Activated T-helper 1 cell treated with anti-CD3 and anti-CD28 coated beads, Interleukin-12 subunit alpha, Interleukin-12 subunit beta, Interleukin-2, Interleukin-4 antibody, amounts not matched to agents 30 ng/mL and 10 ng/mL and 1 ng/mL, durations not matched to agents 14 hours and 24 hours and 36 hours (primary cell): ENCODE measurements around the gene C10orf105. TPM values are rescaled to one million over a fixed set of nuclear protein-coding genes. Genes with fewer than 3 reads are reported as not detected.
A peak's percentile ranks its signal among the peaks of the same experiment; 100 is the strongest.

ENCODE experiments used
- DNase-seq: peaks from one replicate; pipeline ENCODE4 v3.0.0; 2021; ENCODE audit warnings: low spot score
- H3K27ac Mint-ChIP-seq: one replicate; pipeline ENCODE4 v1.8.0; 2021; ENCODE audit warnings: mild to moderate bottlenecking, mixed read lengths
- H3K27me3 Mint-ChIP-seq: one replicate; pipeline ENCODE4 v1.8.0; 2022; ENCODE audit warnings: mild to moderate bottlenecking, moderate library complexity, mixed read lengths; ENCODE audit not compliant: insufficient read depth
- H3K36me3 Mint-ChIP-seq: one replicate; pipeline ENCODE4 v1.8.0; 2021; ENCODE audit warnings: low read depth, mixed read lengths
- H3K4me1 Mint-ChIP-seq: one replicate; pipeline ENCODE4 v1.8.0; 2021; ENCODE audit warnings: low read depth, mixed read lengths
- H3K4me3 Mint-ChIP-seq: one replicate; pipeline ENCODE4 v1.8.0; 2021; ENCODE audit warnings: mild to moderate bottlenecking, moderate library complexity, mixed read lengths
- H3K9me3 Mint-ChIP-seq: one replicate; pipeline ENCODE4 v1.8.0; 2021; ENCODE audit warnings: mixed read lengths
- intact Hi-C: fragments of 100-400 bp; cut with micrococcal nuclease; formaldehyde crosslinking; loops from one replicate; pipeline ENCODE4 v1.15.1; 2024
- total RNA-seq: library from RNA; stranded (reverse); gene quantifications from 2 replicates; pipeline ENCODE4 v1.2.3, GENCODE V29; 2022

Gene C10orf105
- total RNA-seq, 1 donor from 2014 or later = 0.18 TPM

GRCh38 chr10:71756311-71757191 is 37.0 kb upstream of the C10orf105 start:
- Mint-ChIP-seq H3K27ac (peak overlapping the region; percentile 94), H3K4me3 (peak overlapping the region; percentile 70), H3K36me3 (peaks cover 67% of the 10 kb centered on the region), H3K27me3 (no peaks in the 10 kb centered on the region), H3K9me3 (no peaks in the 10 kb centered on the region), H3K4me1 (peaks cover 82% of the 10 kb centered on the region)
- intact Hi-C loops = loop anchor here (1.0 to 2.0 kb wide), 4 partner anchors 8 to 30 kb away; partner anchors contain the start of gene VSIR
- DNase-seq = no peak

GRCh38 chr10:71755179-71755879 is 35.8 kb upstream of the C10orf105 start:
- Mint-ChIP-seq H3K36me3 (peaks cover 65% of the 10 kb centered on the region), H3K9me3 (no peaks in the 10 kb centered on the region), H3K27me3 (no peaks in the 10 kb centered on the region), H3K4me1 (peaks cover 77% of the 10 kb centered on the region), H3K27ac (peak overlapping the region; percentile 40), H3K4me3 (no peak overlapping the region)
- intact Hi-C loops = no loop called here
- no peak for DNase-seq

- H3K9me3 Mint-ChIP-seq = no peaks in the 10 kb centered on the region
- peaks cover 83% of the 10 kb centered on the region for H3K4me1 Mint-ChIP-seq
- intact Hi-C loops = no loop called here
- peaks cover 69% of the 10 kb centered on the region for H3K36me3 Mint-ChIP-seq
- H3K27ac Mint-ChIP-seq = peak overlapping the region; percentile 79
- no peaks in the 10 kb centered on the region for H3K27me3 Mint-ChIP-seq
- DNase-seq = no peak
- H3K4me3 Mint-ChIP-seq = no peak overlapping the region
These were observed 35.0 kb upstream of the C10orf105 start for GRCh38 chr10:71754562-71754961.

GRCh38 chr10:71753960-71754505 is 34.5 kb upstream of the C10orf105 start:
- intact Hi-C loops = no loop called here
- Mint-ChIP-seq H3K4me1 (peaks cover 88% of the 10 kb centered on the region), H3K27me3 (no peaks in the 10 kb centered on the region), H3K9me3 (no peaks in the 10 kb centered on the region), H3K36me3 (peaks cover 71% of the 10 kb centered on the region), H3K27ac (peak overlapping the region; percentile 79), H3K4me3 (no peak overlapping the region)
- DNase-seq = no peak

- Mint-ChIP-seq H3K36me3 (peaks cover 73% of the 10 kb centered on the region), H3K27me3 (no peaks in the 10 kb centered on the region), H3K4me3 (peak overlapping the region; percentile 15), H3K27ac (peak overlapping the region; percentile 79), H3K4me1 (peaks cover 91% of the 10 kb centered on the region), H3K9me3 (no peaks in the 10 kb centered on the region)
- no peak for DNase-seq
- intact Hi-C loops = no loop called here
These were observed 33.7 kb upstream of the C10orf105 start for GRCh38 chr10:71753091-71753959.

- H3K9me3 Mint-ChIP-seq = no peaks in the 10 kb centered on the region
- H3K4me3 Mint-ChIP-seq = peak overlapping the region; percentile 17
- peaks cover 70% of the 10 kb centered on the region for H3K36me3 Mint-ChIP-seq
- DNase-seq = no peak
- H3K27ac Mint-ChIP-seq = peak overlapping the region; percentile 79
- intact Hi-C loops = no loop called here
- H3K27me3 Mint-ChIP-seq = no peaks in the 10 kb centered on the region
- peaks cover 91% of the 10 kb centered on the region for H3K4me1 Mint-ChIP-seq
These were observed 33.0 kb upstream of the C10orf105 start for GRCh38 chr10:71752391-71753090.

GRCh38 chr10:71751515-71752224 is 32.1 kb upstream of the C10orf105 start:
- H3K9me3 Mint-ChIP-seq = no peaks in the 10 kb centered on the region
- no peaks in the 10 kb centered on the region for H3K27me3 Mint-ChIP-seq
- H3K4me1 Mint-ChIP-seq = peaks cover 91% of the 10 kb centered on the region
- H3K4me3 Mint-ChIP-seq = peak overlapping the region; percentile 17
- peak overlapping the region; percentile 79 for H3K27ac Mint-ChIP-seq
- DNase-seq = no peak
- peaks cover 73% of the 10 kb centered on the region for H3K36me3 Mint-ChIP-seq
- intact Hi-C loops = no loop called here

GRCh38 chr10:71750986-71751385 is 31.4 kb upstream of the C10orf105 start:
- Mint-ChIP-seq H3K4me1 (peaks cover 91% of the 10 kb centered on the region), H3K27ac (peak overlapping the region; percentile 99), H3K27me3 (no peaks in the 10 kb centered on the region), H3K4me3 (no peak overlapping the region), H3K36me3 (peaks cover 66% of the 10 kb centered on the region), H3K9me3 (no peaks in the 10 kb centered on the region)
- intact Hi-C loops = no loop called here
- no peak for DNase-seq

GRCh38 chr10:71750124-71750841 is 30.7 kb upstream of the C10orf105 start:
- peak overlapping the region; percentile 35 for H3K4me3 Mint-ChIP-seq
- peaks cover 95% of the 10 kb centered on the region for H3K4me1 Mint-ChIP-seq
- H3K36me3 Mint-ChIP-seq = peaks cover 66% of the 10 kb centered on the region

GRCh38 chr10:71749396-71749795 is 29.8 kb upstream of the C10orf105 start:
- H3K4me3 Mint-ChIP-seq = peak overlapping the region; percentile 76
- intact Hi-C loops = no loop called here
- DNase-seq = no peak
- no peaks in the 10 kb centered on the region for H3K27me3 Mint-ChIP-seq
- peaks cover 60% of the 10 kb centered on the region for H3K36me3 Mint-ChIP-seq
- peaks cover 95% of the 10 kb centered on the region for H3K4me1 Mint-ChIP-seq
- H3K9me3 Mint-ChIP-seq = no peaks in the 10 kb centered on the region
- H3K27ac Mint-ChIP-seq = peak overlapping the region; percentile 99

More at GRCh38 chr10:71750124-71750841, 30.7 kb upstream of the C10orf105 start:
- H3K9me3 Mint-ChIP-seq = no peaks in the 10 kb centered on the region
- DNase-seq = no peak
- intact Hi-C loops = no loop called here
- no peaks in the 10 kb centered on the region for H3K27me3 Mint-ChIP-seq
- peak overlapping the region; percentile 99 for H3K27ac Mint-ChIP-seq

- H3K4me1 Mint-ChIP-seq = peaks cover 95% of the 10 kb centered on the region
- peaks cover 54% of the 10 kb centered on the region for H3K36me3 Mint-ChIP-seq
- peak; percentile 79 for DNase-seq
- no peaks in the 10 kb centered on the region for H3K27me3 Mint-ChIP-seq
- no peaks in the 10 kb centered on the region for H3K9me3 Mint-ChIP-seq
- peak overlapping the region; percentile 76 for H3K4me3 Mint-ChIP-seq
- H3K27ac Mint-ChIP-seq = peak overlapping the region; percentile 99
- intact Hi-C loops = loop anchor here (1.0 kb wide), 5 partner anchors 8 to 25 kb away; partner anchors contain the start of gene VSIR
These were observed 29.2 kb upstream of the C10orf105 start for GRCh38 chr10:71748671-71749191.
